Motor neuron (in vitro differentiated cells): Measurements from ENCODE around the gene LINS1. TPM values are rescaled to one million over a fixed set of nuclear protein-coding genes. Genes with fewer than 3 reads are reported as not detected.

Source experiments
- total RNA-seq, 8 experiments: library from RNA; unstranded; fragments of 300-600 nt; gene quantifications; 2 replicates each; pipeline versions ENCODE4 v1.2.3 to v1.2.4, GENCODE V29; 2022

LINS1 gene
- total RNA-seq, 8 experiments from 2014 or later: 12.1 to 42.4 (median 14.0) TPM

Other genes with a start within 250 kb of the LINS1 start
- 1 to 10 TPM in 1 of 8 experiments, under 1 TPM in 6, not detected in 1; 0.07 to 2.4 (median 0.21) TPM for gene CERS3, start 73.2 kb downstream of the LINS1 start, total RNA-seq
- 10 to 100 TPM in 5 of 8 experiments, 1 to 10 TPM in 3; 6.7 to 17.9 (median 10.6) TPM for gene ASB7, start 405 bp upstream of the LINS1 start, total RNA-seq